MM.1S (cell line): Measurements from ENCODE around the gene CTNNA2.

Experiments
- DNase-seq: peaks from one replicate; pipeline ENCODE4 v3.0.0-alpha.2; 2015
- H2AFZ ChIP-seq: fragments of 300-600 bp; sonication (generic); 2 replicates; pipeline ENCODE4 v1.6.0; 2016; ENCODE audit warnings: antibody characterized with exemption, low read length
- H3F3A ChIP-seq: fragments of 300-600 bp; sonication (generic); 2 replicates; pipeline ENCODE4 v1.6.1; 2016; ENCODE audit warnings: mild to moderate bottlenecking, antibody characterized with exemption, low read length, moderate library complexity, mixed read lengths; ENCODE audit not compliant: insufficient read depth
- H3K27ac ChIP-seq: fragments of 300-600 bp; sonication (generic); 2 replicates; pipeline ENCODE4 v1.5.1; 2016; ENCODE audit warnings: mild to moderate bottlenecking, low read length
- H3K27me3 ChIP-seq: fragments of 300-600 bp; sonication (generic); replicated peaks from 2 replicates; pipeline ENCODE4 v1.6.0; 2016; ENCODE audit warnings: low read length; ENCODE audit not compliant: insufficient read depth
- H3K36me3 ChIP-seq: fragments of 300-600 bp; sonication (generic); replicated peaks from 2 replicates; pipeline ENCODE4 v1.6.1; 2016; ENCODE audit warnings: mild to moderate bottlenecking, low read length, mixed read lengths; ENCODE audit not compliant: insufficient read depth
- H3K4me1 ChIP-seq: fragments of 300-600 bp; sonication (generic); 2 replicates; pipeline ENCODE4 v1.6.1; 2016; ENCODE audit warnings: low read length, mixed read lengths
- H3K4me2 ChIP-seq: fragments of 300-600 bp; sonication (generic); 2 replicates; pipeline ENCODE4 v1.6.0; 2016; ENCODE audit warnings: low read depth, low read length
- H3K4me3 ChIP-seq: fragments of 300-600 bp; sonication (generic); 2 replicates; pipeline ENCODE4 v1.5.1; 2016; ENCODE audit warnings: low read length, mixed read lengths
- H3K79me2 ChIP-seq: fragments of 300-600 bp; sonication (generic); 2 replicates; pipeline ENCODE4 v1.6.1; 2016; ENCODE audit warnings: mixed run types, low read length, mixed read lengths
- H3K9ac ChIP-seq: fragments of 300-600 bp; sonication (generic); 2 replicates; pipeline ENCODE4 v1.6.1; 2016; ENCODE audit warnings: low read length, mixed read lengths
- H3K9me2 ChIP-seq: fragments of 300-600 bp; sonication (generic); replicated peaks from 2 replicates; pipeline ENCODE4 v1.6.1; 2016; ENCODE audit warnings: mild to moderate bottlenecking, low read length, mixed read lengths; ENCODE audit not compliant: insufficient read depth
- H3K9me3 ChIP-seq: fragments of 300-600 bp; sonication (generic); replicated peaks from 2 replicates; pipeline ENCODE4 v1.6.1; 2016; ENCODE audit warnings: mild to moderate bottlenecking, low read length, mixed read lengths; ENCODE audit not compliant: insufficient read depth
- H4K20me1 ChIP-seq: fragments of 300-600 bp; sonication (generic); 2 replicates; pipeline ENCODE4 v1.6.1; 2016; ENCODE audit warnings: mild to moderate bottlenecking, low read length, moderate library complexity, mixed read lengths; ENCODE audit not compliant: insufficient read depth
- CTCF ChIP-seq: fragments of 300-600 bp; sonication (generic); IDR thresholded peaks from 2 replicates; pipeline ENCODE4 v1.5.1; 2016; ENCODE audit warnings: antibody characterized with exemption, low read length, mixed read lengths
- EZH2 ChIP-seq: fragments of 300-600 bp; sonication (generic); optimal IDR thresholded peaks from 2 replicates; pipeline ENCODE3; 2017; ENCODE audit warnings: low read depth, mild to moderate bottlenecking, antibody characterized with exemption, low read length, mixed read lengths
- EZH2phosphoT487 ChIP-seq: fragments of 300-600 bp; sonication (generic); IDR thresholded peaks from 2 replicates; pipeline ENCODE4 v1.6.1; 2018; ENCODE audit warnings: antibody characterized with exemption, low read length

CTNNA2 gene

GRCh38 chr2:80475970-80476369, 963.1 kb downstream of the CTNNA2 start:
- H3K36me3 ChIP-seq: no peaks in the 10 kb centered on the region
- no peaks in the 10 kb centered on the region for H3K79me2 ChIP-seq
- no peaks in the 10 kb centered on the region for H3F3A ChIP-seq
- no peak overlapping the region for H3K9ac ChIP-seq
- H3K4me1 ChIP-seq: peaks cover 16% of the 10 kb centered on the region
- H3K27me3 ChIP-seq: no peaks in the 10 kb centered on the region
- TF ChIP-seq EZH2: no peak
- no peak for TF ChIP-seq EZH2phosphoT487
- TF ChIP-seq CTCF: no peak
- H3K4me2 ChIP-seq: peak overlapping the region; percentile 36; the same call in 1 of the 2 replicates
- DNase-seq: no peak
- H2AFZ ChIP-seq: 0 out of 2 replicates have a peak overlapping the region, but pooled peaks have one; percentile 29
- no peaks in the 10 kb centered on the region for H3K9me2 ChIP-seq
- H3K27ac ChIP-seq: peak overlapping the region; percentile 14; the same call in 1 of the 2 replicates
- no peak overlapping the region for H3K4me3 ChIP-seq
- no peaks in the 10 kb centered on the region for H3K9me3 ChIP-seq
- no peaks in the 10 kb centered on the region for H4K20me1 ChIP-seq

DNA sequence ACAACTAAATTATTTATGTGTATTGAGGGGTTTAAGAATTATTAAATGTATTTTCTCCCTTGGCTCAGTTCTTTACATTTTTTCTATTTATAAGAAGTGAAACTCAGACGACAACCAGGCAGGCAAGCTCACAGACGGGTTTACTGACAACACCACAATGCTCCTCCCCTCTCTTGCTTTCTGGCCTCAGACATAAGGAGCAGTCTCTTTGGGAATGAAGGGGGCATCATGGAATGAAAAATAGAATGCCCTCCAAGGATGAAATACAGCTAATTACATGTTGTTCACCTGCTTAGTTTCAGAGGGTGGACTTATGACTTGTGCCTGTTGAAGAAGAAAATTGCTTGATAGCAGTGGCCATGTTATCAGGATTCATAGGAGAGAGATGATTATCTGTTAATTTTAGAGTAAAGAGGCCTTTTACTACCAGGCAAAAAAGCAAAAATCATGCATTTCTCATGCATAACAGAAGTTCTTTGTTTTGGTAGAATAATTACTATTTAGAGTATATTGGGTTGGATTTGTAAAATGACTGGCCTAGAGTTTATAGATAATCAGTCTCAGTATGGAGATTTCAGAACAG, 963.8 kb downstream of the CTNNA2 start:
- no peak overlapping the region for H3K4me3 ChIP-seq
- H3K36me3 ChIP-seq: no peaks in the 10 kb centered on the region
- H3K4me2 ChIP-seq: peak overlapping the region; percentile 36; the same call in 1 of the 2 replicates
- no peaks in the 10 kb centered on the region for H3K79me2 ChIP-seq
- no peaks in the 10 kb centered on the region for H3K9me2 ChIP-seq
- no peaks in the 10 kb centered on the region for H3K27me3 ChIP-seq
- peaks cover 16% of the 10 kb centered on the region for H3K4me1 ChIP-seq
- peak overlapping the region; percentile 14; the same call in 1 of the 2 replicates for H3K27ac ChIP-seq
- no peaks in the 10 kb centered on the region for H4K20me1 ChIP-seq
- TF ChIP-seq EZH2 (no peak), EZH2phosphoT487 (no peak), CTCF (no peak)
- no peaks in the 10 kb centered on the region for H3K9me3 ChIP-seq
- H3K9ac ChIP-seq: no peak overlapping the region
- H3F3A ChIP-seq: no peaks in the 10 kb centered on the region
- DNase-seq: peak; percentile 35
- peak overlapping the region; percentile 44 for H2AFZ ChIP-seq

DNA sequence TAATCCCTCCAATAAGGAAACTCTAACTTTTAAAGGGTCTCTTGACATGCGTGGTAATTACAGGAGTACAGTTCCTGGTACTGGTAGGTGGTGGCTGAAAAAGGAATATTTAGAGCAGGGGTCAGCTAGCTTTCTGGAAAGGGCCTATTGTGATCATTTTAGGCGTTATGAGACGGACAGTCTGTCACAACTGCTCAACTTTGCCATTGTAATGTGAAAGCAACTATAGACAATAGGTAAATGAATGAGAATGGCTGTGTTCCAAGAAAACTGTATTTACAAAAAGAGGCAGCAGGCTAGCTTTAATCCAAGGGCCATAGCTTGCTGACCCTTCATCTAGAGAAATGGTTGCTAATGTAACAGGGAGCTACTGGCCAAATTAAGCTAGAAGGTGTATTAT, 969.4 kb downstream of the CTNNA2 start:
- Histone ChIP-seq H3K9ac (no peak overlapping the region), H3F3A (no peaks in the 10 kb centered on the region), H3K27me3 (no peaks in the 10 kb centered on the region), H2AFZ (no peak overlapping the region), H3K4me1 (no peaks in the 10 kb centered on the region), H3K27ac (no peak overlapping the region), H3K79me2 (no peaks in the 10 kb centered on the region), H3K4me2 (no peak overlapping the region), H3K9me3 (no peaks in the 10 kb centered on the region), H4K20me1 (no peaks in the 10 kb centered on the region), H3K4me3 (no peak overlapping the region), H3K9me2 (no peaks in the 10 kb centered on the region), H3K36me3 (no peaks in the 10 kb centered on the region)
- no peak for DNase-seq
- TF ChIP-seq EZH2phosphoT487 (no peak), EZH2 (no peak), CTCF (no peak)
